MCF 10A (cell line): Measurements from ENCODE around the gene ZNF844. TPM values are rescaled to one million over a fixed set of nuclear protein-coding genes. Genes with fewer than 3 reads are reported as not detected.

Experiments
- BruUV-seq: library from RNA; stranded (reverse); fragments of 400-500 nt; replicated peaks from 2 replicates; lab custom pipeline; 2021; lab: Mats Ljungman, UMichigan
- CTCF ChIA-PET: fragments of 300-600 bp; sonication (Branson Sonifier 250); formaldehyde crosslinking; extraction: SDS; loops from one replicate; lab custom pipeline; 2021; ENCODE audit warnings: antibody characterized with exemption, inconsistent platforms; lab: Yijun Ruan, JAX
- POLR2A ChIA-PET: fragments of 300-600, 350-650 bp; sonication (Branson Sonifier 250); formaldehyde crosslinking; extraction: SDS; loops from one replicate; lab custom pipeline; 2020; ENCODE audit warnings: antibody characterized with exemption, inconsistent platforms; lab: Yijun Ruan, JAX
- DNase-seq: peaks from one replicate; pipeline ENCODE4 v3.0.0-alpha.2; 2018; ENCODE audit not compliant: unreplicated experiment
- H3K27ac Mint-ChIP-seq: one replicate; pipeline ENCODE4 v1.8.0; 2022; ENCODE audit warnings: mild to moderate bottlenecking, low read depth, mixed read lengths; ENCODE audit not compliant: unreplicated experiment
- H3K27me3 Mint-ChIP-seq: one replicate; pipeline ENCODE4 v1.8.0; 2022; ENCODE audit warnings: mixed read lengths; ENCODE audit not compliant: insufficient read depth, unreplicated experiment
- H3K36me3 Mint-ChIP-seq: one replicate; pipeline ENCODE4 v1.8.0; 2022; ENCODE audit warnings: mild to moderate bottlenecking, moderate library complexity, mixed read lengths; ENCODE audit not compliant: insufficient read depth, unreplicated experiment
- H3K4me1 Mint-ChIP-seq: one replicate; pipeline ENCODE4 v1.8.0; 2022; ENCODE audit warnings: mixed read lengths; ENCODE audit not compliant: insufficient read depth, unreplicated experiment
- H3K4me3 Mint-ChIP-seq: one replicate; pipeline ENCODE4 v1.8.0; 2022; ENCODE audit warnings: mild to moderate bottlenecking, moderate library complexity, mixed read lengths; ENCODE audit not compliant: unreplicated experiment
- H3K9me3 Mint-ChIP-seq: one replicate; pipeline ENCODE4 v1.8.0; 2022; ENCODE audit warnings: mixed read lengths; ENCODE audit not compliant: unreplicated experiment
- CTCF ChIP-seq: fragments of 200-600 bp; IDR thresholded peaks from one replicate; pipeline ENCODE4 v1.8.0; 2022; ENCODE audit warnings: antibody characterized with exemption, mild to moderate bottlenecking; ENCODE audit not compliant: unreplicated experiment
- intact Hi-C: fragments of 100-400 bp; cut with micrococcal nuclease; formaldehyde crosslinking; loops from 2 replicates; pipeline ENCODE4 v1.14.1; 2022
- total RNA-seq: library from RNA; stranded (reverse); gene quantifications from 2 replicates; pipeline ENCODE4 v1.2.3, GENCODE V29; 2022

ZNF844 gene
- total RNA-seq, 1 experiment from 2014 or later, result not detected

GRCh38 chr19:12112701-12113100 is 48.2 kb downstream of the ZNF844 start:
- no peak overlapping the region for H3K27ac Mint-ChIP-seq
- DNase-seq, result no peak
- H3K4me3 Mint-ChIP-seq, result no peak overlapping the region
- ChIA-PET POLR2A (interaction anchor here (1.3 kb wide), 1 partner anchor 376 kb away, joined by 3 read pairs; no protein-coding TSS in a partner anchor), CTCF (no interaction called here)
- H3K9me3 Mint-ChIP-seq, result peaks cover 19% of the 10 kb centered on the region
- no peak for TF ChIP-seq CTCF
- no peaks in the 10 kb centered on the region for H3K4me1 Mint-ChIP-seq
- intact Hi-C loops, result no loop called here
- no peaks in the 10 kb centered on the region for H3K36me3 Mint-ChIP-seq
- no peaks in the 10 kb centered on the region for H3K27me3 Mint-ChIP-seq
- BruUV-seq, result no TSS peak

DNA sequence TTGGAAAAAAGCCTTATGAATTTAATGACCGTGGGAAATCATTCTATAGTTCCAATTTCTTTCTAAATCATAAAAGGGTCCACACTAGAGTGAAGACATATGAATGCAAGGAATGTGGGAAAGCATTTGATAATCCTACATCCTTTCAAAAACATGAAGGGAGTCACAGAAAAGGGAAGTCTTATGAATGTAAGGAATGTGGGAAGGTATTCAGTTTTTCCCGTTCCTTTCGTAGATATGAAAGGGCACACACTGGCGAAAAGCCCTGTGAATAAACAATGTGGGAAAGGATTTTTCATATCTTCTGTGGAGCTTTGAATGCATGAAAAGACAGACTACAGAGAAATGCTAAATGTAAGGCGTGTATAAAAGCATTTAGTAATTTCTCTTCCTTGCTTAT is 48.6 kb downstream of the ZNF844 start:
- CTCF ChIA-PET, result no interaction called here
- no peak for DNase-seq
- POLR2A ChIA-PET, result interaction anchor here (0.6 to 1.3 kb wide), 2 partner anchors 15 to 376 kb away, joined by 3 read pairs; no protein-coding TSS in a partner anchor
- TF ChIP-seq CTCF, result no peak
- Mint-ChIP-seq H3K4me3 (no peak overlapping the region), H3K9me3 (peaks cover 19% of the 10 kb centered on the region), H3K27ac (no peak overlapping the region), H3K36me3 (no peaks in the 10 kb centered on the region), H3K27me3 (no peaks in the 10 kb centered on the region), H3K4me1 (no peaks in the 10 kb centered on the region)
- BruUV-seq, result no TSS peak
- intact Hi-C loops, result no loop called here

DNA sequence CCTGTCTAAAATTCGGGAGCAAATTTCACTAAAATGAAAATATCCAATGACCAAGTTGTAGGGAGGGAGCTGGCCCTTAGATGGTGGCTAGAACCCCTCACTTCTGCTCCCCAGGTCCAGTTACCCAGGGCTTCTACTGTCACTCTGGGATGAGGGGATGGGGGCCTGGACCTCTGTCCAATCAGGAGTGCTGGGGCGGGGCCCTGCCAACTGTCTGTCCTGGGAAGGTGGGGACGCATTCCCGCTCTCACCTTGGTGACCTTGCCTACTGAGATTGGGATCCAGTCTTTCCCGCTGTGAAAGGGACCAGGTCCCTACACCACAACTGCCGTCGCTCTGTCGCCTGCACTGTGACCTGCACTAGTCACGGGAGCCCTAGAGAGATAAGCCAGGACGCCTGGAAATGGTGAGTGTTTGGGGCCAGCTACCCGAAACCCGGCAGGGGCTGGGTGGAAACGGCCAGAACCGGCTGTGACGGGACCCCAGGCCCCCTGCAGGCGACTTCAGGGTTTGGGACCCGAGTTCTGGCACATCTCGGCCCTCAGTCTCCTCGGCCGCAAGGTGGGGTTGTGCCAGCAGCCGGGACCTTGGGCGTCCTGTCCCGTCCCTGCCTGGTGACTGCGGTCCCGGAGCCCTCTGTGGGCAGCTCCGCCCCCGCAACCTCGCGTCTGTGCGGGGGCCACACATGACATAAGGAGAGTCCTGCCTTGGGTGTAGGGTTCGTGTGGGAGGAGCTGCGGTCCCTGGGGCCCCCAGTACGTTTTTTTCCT is 52.9 kb downstream of the ZNF844 start:
- H3K27ac Mint-ChIP-seq, result no peak overlapping the region
- no peaks in the 10 kb centered on the region for H3K36me3 Mint-ChIP-seq
- no TSS peak for BruUV-seq
- no peak for DNase-seq
- intact Hi-C loops, result no loop called here
- CTCF ChIA-PET, result interaction anchor here (0.5 kb wide), 1 partner anchor 19 kb away, joined by 3 read pairs; no protein-coding TSS in a partner anchor
- no peaks in the 10 kb centered on the region for H3K27me3 Mint-ChIP-seq
- no peaks in the 10 kb centered on the region for H3K4me1 Mint-ChIP-seq
- H3K9me3 Mint-ChIP-seq, result peaks cover 6% of the 10 kb centered on the region
- TF ChIP-seq CTCF, result no peak
- H3K4me3 Mint-ChIP-seq, result no peak overlapping the region
- POLR2A ChIA-PET, result no interaction called here

DNA sequence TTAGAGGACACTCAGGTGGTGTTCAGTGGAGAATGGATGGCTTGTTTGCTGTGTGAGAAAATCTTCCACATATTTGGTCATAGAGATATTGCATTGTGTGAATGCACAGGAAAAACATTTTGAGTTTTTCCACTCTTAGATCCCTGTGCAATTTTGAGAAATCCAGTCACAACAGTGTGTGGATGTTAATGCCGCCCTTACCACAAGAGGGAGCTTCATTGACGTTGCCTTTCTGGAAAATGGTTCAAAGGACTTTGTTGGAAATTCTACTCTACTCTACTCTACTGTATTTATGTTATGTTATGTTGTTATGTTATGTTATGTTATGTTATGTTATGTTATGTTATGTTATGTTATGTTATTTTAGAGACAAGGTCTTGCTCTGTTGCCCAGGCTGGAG is 62.2 kb downstream of the ZNF844 start:
- peaks cover 8% of the 10 kb centered on the region for H3K9me3 Mint-ChIP-seq
- no peaks in the 10 kb centered on the region for H3K27me3 Mint-ChIP-seq
- peak; percentile 31 for TF ChIP-seq CTCF
- no peak overlapping the region for H3K27ac Mint-ChIP-seq
- H3K36me3 Mint-ChIP-seq, result peaks cover 6% of the 10 kb centered on the region
- ChIA-PET POLR2A (no interaction called here), CTCF (interaction anchor here (0.8 to 1.4 kb wide), 3 partner anchors 14 to 202 kb away, joined by 3 to 5 read pairs (median 4); partner anchors contain the start of gene ZNF700)
- DNase-seq, result peak; percentile 6
- H3K4me1 Mint-ChIP-seq, result no peaks in the 10 kb centered on the region
- no TSS peak for BruUV-seq
- no peak overlapping the region for H3K4me3 Mint-ChIP-seq
- intact Hi-C loops, result no loop called here

Other genes with a start within 250 kb of the ZNF844 start
- gene ZNF439, start 216.0 kb upstream of the ZNF844 start, total RNA-seq, result not detected in 2 replicates
- not detected in 2 replicates for gene ZNF69, start 176.9 kb upstream of the ZNF844 start, total RNA-seq
- gene ZNF700, start 139.6 kb upstream of the ZNF844 start, total RNA-seq, result 5.6 and 5.9 TPM in 2 replicates
- 0.23 and 0.25 TPM in 2 replicates for gene ZNF763, start 99.7 kb upstream of the ZNF844 start, total RNA-seq
- 1.3 and 1.6 TPM in 2 replicates for gene ZNF433, start 29.1 kb upstream of the ZNF844 start, total RNA-seq
- gene ZNF878, start 11.8 kb upstream of the ZNF844 start, total RNA-seq, result not detected in 2 replicates
- 1.4 and 4.0 TPM in 2 replicates for gene ZNF20, start 75.6 kb downstream of the ZNF844 start, total RNA-seq
- gene ZNF625, start 92.0 kb downstream of the ZNF844 start, total RNA-seq, result 0.37 TPM in 1 of 2 replicates, not detected in the other
- gene ZNF136, start 98.4 kb downstream of the ZNF844 start, total RNA-seq, result 3.7 and 4.3 TPM in 2 replicates
- 10.3 and 10.5 TPM in 2 replicates for gene ZNF44, start 230.2 kb downstream of the ZNF844 start, total RNA-seq